ENCODE data around the gene RAB25.

- TF ChIP-seq CTCF (conservative IDR thresholded peaks at IDR 0.05; ENCODE audit: low read depth, low read length) (no peak), EZH2 (IDR thresholded peaks at IDR 0.05; ENCODE audit: low read length, unreplicated experiment) (no peak)
Measured at GRCh38 chr1:156115514-156116374, 54.8 kb downstream of the RAB25 start.

All from PC-3 (cell line).